IPS-15b (cell line): ENCODE data around the gene NEFH.

Experiments used
- H3K27me3 ChIP-seq: one replicate; pipeline ENCODE4 v1.6.1; 2013; ENCODE audit warnings: low read length; ENCODE audit not compliant: control insufficient read depth, insufficient read depth
- H3K36me3 ChIP-seq: one replicate; pipeline ENCODE4 v1.6.1; 2013; ENCODE audit warnings: low read length; ENCODE audit not compliant: control insufficient read depth, insufficient read depth
- H3K4me1 ChIP-seq: one replicate; pipeline ENCODE4 v1.6.1; 2013; ENCODE audit warnings: mild to moderate bottlenecking, low read length; ENCODE audit not compliant: control insufficient read depth, insufficient read depth
- H3K4me3 ChIP-seq: one replicate; pipeline ENCODE4 v1.5.1; 2013; ENCODE audit warnings: low read depth, low read length
- H3K9ac ChIP-seq: one replicate; pipeline ENCODE4 v1.6.1; 2013; ENCODE audit warnings: low read depth, mild to moderate bottlenecking, low read length
- H3K9me3 ChIP-seq: one replicate; pipeline ENCODE4 v1.6.1; 2013; ENCODE audit warnings: mild to moderate bottlenecking, low read length; ENCODE audit not compliant: control insufficient read depth, insufficient read depth

NEFH gene

DNA sequence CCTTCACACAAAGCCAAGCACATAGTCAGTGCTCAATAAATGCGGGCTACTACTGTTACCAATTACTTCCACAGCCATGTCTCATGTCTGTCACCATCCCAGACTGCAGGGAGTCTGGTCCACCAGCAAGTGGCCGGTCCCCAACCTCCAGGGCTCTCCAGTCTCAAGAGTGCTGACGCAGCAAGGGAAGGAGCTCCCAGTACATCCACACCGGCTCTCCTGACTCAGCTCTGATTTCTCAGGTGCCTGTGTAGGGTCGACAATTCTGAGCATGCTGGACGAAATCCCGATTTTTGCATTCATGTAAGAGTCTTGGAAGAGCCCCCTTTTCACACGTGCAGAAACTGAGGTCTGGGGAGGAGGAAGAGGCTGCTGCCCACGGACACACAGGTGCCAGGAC, 10.3 kb upstream of the NEFH start:
- Histone ChIP-seq H3K36me3 (peaks cover 4% of the 10 kb centered on the region), H3K9ac (peak overlapping the region; percentile 57), H3K9me3 (no peaks in the 10 kb centered on the region), H3K27me3 (peaks cover 4% of the 10 kb centered on the region), H3K4me1 (peaks cover 6% of the 10 kb centered on the region), H3K4me3 (peak overlapping the region; percentile 70)

- H3K4me3 ChIP-seq, result peak overlapping the region; percentile 70
- peaks cover 4% of the 10 kb centered on the region for H3K36me3 ChIP-seq
- no peaks in the 10 kb centered on the region for H3K9me3 ChIP-seq
- H3K27me3 ChIP-seq, result peaks cover 4% of the 10 kb centered on the region
- H3K9ac ChIP-seq, result peak overlapping the region; percentile 57
- peaks cover 6% of the 10 kb centered on the region for H3K4me1 ChIP-seq
Observed at GRCh38 chr22:29470159-29470855, 9.7 kb upstream of the NEFH start.

GRCh38 chr22:29473001-29473400, 7.0 kb upstream of the NEFH start:
- H3K4me1 ChIP-seq, result peaks cover 11% of the 10 kb centered on the region
- H3K36me3 ChIP-seq, result peaks cover 4% of the 10 kb centered on the region
- H3K4me3 ChIP-seq, result no peak overlapping the region
- H3K9me3 ChIP-seq, result no peaks in the 10 kb centered on the region
- H3K9ac ChIP-seq, result no peak overlapping the region
- peaks cover 10% of the 10 kb centered on the region for H3K27me3 ChIP-seq

- no peak overlapping the region for H3K4me3 ChIP-seq
- H3K9ac ChIP-seq, result no peak overlapping the region
- H3K4me1 ChIP-seq, result peaks cover 8% of the 10 kb centered on the region
- H3K27me3 ChIP-seq, result peaks cover 29% of the 10 kb centered on the region
- peaks cover 4% of the 10 kb centered on the region for H3K36me3 ChIP-seq
- H3K9me3 ChIP-seq, result no peaks in the 10 kb centered on the region
Observed at GRCh38 chr22:29475550-29475949, 4.5 kb upstream of the NEFH start.

- H3K4me3 ChIP-seq, result no peak overlapping the region
- H3K27me3 ChIP-seq, result peaks cover 30% of the 10 kb centered on the region
- no peaks in the 10 kb centered on the region for H3K9me3 ChIP-seq
- peaks cover 4% of the 10 kb centered on the region for H3K36me3 ChIP-seq
- H3K9ac ChIP-seq, result no peak overlapping the region
- peaks cover 8% of the 10 kb centered on the region for H3K4me1 ChIP-seq
Observed at GRCh38 chr22:29476116-29476515, 3.9 kb upstream of the NEFH start.

DNA sequence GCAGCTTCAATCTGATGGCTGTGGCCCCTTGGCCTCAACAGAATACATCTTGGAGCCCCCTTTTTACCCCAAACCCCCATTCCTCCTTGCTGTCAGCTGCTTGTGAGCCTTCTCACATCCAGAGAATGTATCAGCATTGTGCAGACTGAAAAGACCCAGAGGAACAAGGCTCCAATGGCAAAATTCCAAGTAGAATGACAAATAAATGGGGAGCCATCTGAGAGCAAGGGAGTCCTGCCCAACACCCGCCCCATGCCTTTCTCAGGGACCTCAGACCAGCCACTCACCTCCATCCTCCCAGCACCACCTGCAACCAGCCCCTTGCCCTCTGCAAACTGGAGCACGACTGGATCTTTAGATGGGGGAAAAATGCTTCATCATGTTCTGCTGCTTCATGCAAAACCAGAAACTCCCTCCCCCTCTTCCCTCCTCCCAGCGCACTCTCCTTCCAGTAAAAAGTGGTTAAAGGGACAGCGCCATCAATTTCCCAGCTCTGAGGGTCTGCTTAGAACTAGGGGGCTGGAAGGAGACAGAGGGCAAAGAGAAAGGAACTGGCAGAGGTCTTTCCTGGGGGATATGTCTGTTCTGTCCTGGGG, 2.2 kb upstream of the NEFH start:
- H3K27me3 ChIP-seq, result peaks cover 35% of the 10 kb centered on the region
- H3K36me3 ChIP-seq, result peaks cover 4% of the 10 kb centered on the region
- no peak overlapping the region for H3K9ac ChIP-seq
- H3K4me3 ChIP-seq, result peak overlapping the region; percentile 74
- no peaks in the 10 kb centered on the region for H3K9me3 ChIP-seq
- peaks cover 14% of the 10 kb centered on the region for H3K4me1 ChIP-seq

- Histone ChIP-seq H3K9ac (no peak overlapping the region), H3K4me1 (peaks cover 14% of the 10 kb centered on the region), H3K36me3 (peaks cover 10% of the 10 kb centered on the region), H3K4me3 (peak overlapping the region; percentile 74), H3K27me3 (peaks cover 35% of the 10 kb centered on the region), H3K9me3 (no peaks in the 10 kb centered on the region)
Observed at GRCh38 chr22:29478326-29479276, 1.4 kb upstream of the NEFH start.

- peaks cover 35% of the 10 kb centered on the region for H3K27me3 ChIP-seq
- H3K4me3 ChIP-seq, result peak overlapping the region; percentile 74
- H3K4me1 ChIP-seq, result peaks cover 14% of the 10 kb centered on the region
- H3K36me3 ChIP-seq, result peaks cover 11% of the 10 kb centered on the region
- no peak overlapping the region for H3K9ac ChIP-seq
- no peaks in the 10 kb centered on the region for H3K9me3 ChIP-seq
Observed at GRCh38 chr22:29480262-29480511, 169 bp downstream of the NEFH start.

DNA sequence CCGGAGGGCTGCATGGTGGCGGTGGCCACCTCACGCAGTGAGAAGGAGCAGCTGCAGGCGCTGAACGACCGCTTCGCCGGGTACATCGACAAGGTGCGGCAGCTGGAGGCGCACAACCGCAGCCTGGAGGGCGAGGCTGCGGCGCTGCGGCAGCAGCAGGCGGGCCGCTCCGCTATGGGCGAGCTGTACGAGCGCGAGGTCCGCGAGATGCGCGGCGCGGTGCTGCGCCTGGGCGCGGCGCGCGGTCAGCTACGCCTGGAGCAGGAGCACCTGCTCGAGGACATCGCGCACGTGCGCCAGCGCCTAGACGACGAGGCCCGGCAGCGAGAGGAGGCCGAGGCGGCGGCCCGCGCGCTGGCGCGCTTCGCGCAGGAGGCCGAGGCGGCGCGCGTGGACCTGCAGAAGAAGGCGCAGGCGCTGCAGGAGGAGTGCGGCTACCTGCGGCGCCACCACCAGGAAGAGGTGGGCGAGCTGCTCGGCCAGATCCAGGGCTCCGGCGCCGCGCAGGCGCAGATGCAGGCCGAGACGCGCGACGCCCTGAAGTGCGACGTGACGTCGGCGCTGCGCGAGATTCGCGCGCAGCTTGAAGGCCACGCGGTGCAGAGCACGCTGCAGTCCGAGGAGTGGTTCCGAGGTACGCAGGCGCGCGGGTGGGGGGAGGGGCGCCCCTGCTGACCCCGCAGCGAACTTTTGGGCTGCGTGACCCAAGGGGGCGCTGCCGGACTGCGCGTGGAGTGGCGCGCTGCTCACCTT, 670 bp downstream of the NEFH start:
- Histone ChIP-seq H3K36me3 (peaks cover 11% of the 10 kb centered on the region), H3K4me3 (peak overlapping the region; percentile 74), H3K9ac (peak overlapping the region; percentile 60), H3K4me1 (peaks cover 14% of the 10 kb centered on the region), H3K9me3 (no peaks in the 10 kb centered on the region), H3K27me3 (peaks cover 35% of the 10 kb centered on the region)

DNA sequence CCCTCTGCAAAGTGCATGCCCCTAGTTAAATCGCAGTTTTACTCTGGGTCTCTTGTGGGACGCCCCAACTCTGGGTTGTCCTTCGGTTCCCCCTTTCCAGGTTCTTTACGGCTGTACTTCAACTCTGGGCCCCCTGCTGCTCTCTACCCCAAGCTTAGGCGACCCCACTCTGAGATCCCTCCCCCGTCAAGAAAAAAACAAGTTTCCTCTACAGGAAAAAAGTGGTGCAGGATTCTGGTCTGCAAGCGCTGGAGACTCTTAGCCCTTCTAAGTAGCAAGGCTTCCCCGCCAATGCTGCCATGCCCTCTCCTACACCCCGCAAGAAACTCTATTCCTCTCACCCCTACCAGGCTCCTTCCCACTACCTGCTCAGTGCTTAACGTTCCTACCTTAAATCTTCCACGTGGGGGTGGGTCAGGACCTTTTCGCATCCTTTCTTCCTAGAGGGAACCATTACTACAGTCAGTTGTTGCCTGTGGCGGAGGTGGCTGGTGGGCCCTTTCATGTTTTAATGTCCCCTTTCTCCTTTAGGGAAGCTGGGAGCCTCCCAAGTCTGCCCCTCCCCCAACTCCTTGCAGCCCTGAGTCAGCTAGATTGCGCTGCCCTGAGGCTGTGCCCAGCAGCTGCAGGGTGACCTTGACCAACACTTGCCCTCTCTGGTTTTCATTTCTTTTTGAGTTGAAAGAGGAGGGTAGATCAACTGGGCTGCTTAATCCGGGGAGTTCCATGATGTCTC, 1.4 kb downstream of the NEFH start:
- peak overlapping the region; percentile 60 for H3K9ac ChIP-seq
- peaks cover 14% of the 10 kb centered on the region for H3K4me1 ChIP-seq
- peaks cover 35% of the 10 kb centered on the region for H3K27me3 ChIP-seq
- peaks cover 11% of the 10 kb centered on the region for H3K36me3 ChIP-seq
- H3K9me3 ChIP-seq, result no peaks in the 10 kb centered on the region
- H3K4me3 ChIP-seq, result peak overlapping the region; percentile 74

- Histone ChIP-seq H3K4me1 (peaks cover 14% of the 10 kb centered on the region), H3K9me3 (no peaks in the 10 kb centered on the region), H3K27me3 (peaks cover 35% of the 10 kb centered on the region), H3K36me3 (peaks cover 13% of the 10 kb centered on the region), H3K9ac (no peak overlapping the region), H3K4me3 (peak overlapping the region; percentile 74)
Observed at GRCh38 chr22:29482253-29482652, 2.2 kb downstream of the NEFH start.
